Body of pancreas (tissue), 4 donors: ENCODE measurements around the gene CPHXL2.

Experiments used
- CTCF ChIP-seq, 7 experiments: fragments of 450-650 bp in 4 of 7; fragments of 200-600 bp in 3 of 7; sonication (generic) in 3 of 7; IDR thresholded peaks; one replicate each; pipeline ENCODE4 v1.5.1; 2016 to 2019; ENCODE audit warnings: antibody characterized with exemption in 7 of 7
- POLR2A ChIP-seq, 3 donors: fragments of 450-650 bp; IDR thresholded peaks; one replicate each; pipeline ENCODE4 v1.6.1; 2016; ENCODE audit warnings: antibody characterized with exemption in 3 of 3, mild to moderate bottlenecking in 2 of 3

GRCh38 chr16:75622761-75623605 is 53.8 kb downstream of the CPHXL2 start, which contains the start of gene ADAT1:
- TF ChIP-seq POLR2A (IDR thresholded peaks at IDR 0.05) (peak in 2 of 3 donors; percentile 81 to 85), CTCF (IDR thresholded peaks at IDR 0.05) (peak in 2 of 7 experiments; percentile 7 to 12)
